HG03354 (cell line): Measurements from ENCODE around the gene ATF1.
"Not testable (repeated sequence)": the region's sequence is repeated elsewhere in the genome, so short reads cannot be mapped to it uniquely, and the experiment has no call there.

Experiments
- ATAC-seq: cut with Tn5 transposase; IDR thresholded peaks from one replicate; pipeline ENCODE4 v1.9.1; 2021; ENCODE audit warnings: mild to moderate bottlenecking; ENCODE audit not compliant: unreplicated experiment, poor library complexity, severe bottlenecking

Gene ATF1

GRCh38 chr12:50845021-50845647, 81.2 kb downstream of the ATF1 start:
- ATAC-seq = no peak

DNA sequence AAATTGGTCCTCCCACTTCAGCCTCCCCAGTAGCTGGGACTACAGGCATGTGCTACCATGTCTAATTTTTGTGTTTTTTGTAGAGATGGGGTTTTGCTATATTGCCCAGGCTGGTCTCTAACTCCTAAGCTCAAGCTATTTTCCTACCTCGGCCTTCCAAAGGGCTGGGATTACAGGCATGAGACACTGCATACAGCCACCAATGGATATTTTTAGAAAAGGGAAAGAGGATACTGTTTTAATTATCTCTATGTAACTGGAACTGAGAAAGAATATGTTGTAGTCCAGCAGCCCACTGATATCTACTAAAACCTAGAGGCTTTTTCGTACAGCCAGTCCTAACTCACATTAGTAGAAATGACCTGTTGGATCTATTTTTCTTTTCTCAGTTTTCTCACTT, 85.1 kb downstream of the ATF1 start:
- no peak for ATAC-seq

DNA sequence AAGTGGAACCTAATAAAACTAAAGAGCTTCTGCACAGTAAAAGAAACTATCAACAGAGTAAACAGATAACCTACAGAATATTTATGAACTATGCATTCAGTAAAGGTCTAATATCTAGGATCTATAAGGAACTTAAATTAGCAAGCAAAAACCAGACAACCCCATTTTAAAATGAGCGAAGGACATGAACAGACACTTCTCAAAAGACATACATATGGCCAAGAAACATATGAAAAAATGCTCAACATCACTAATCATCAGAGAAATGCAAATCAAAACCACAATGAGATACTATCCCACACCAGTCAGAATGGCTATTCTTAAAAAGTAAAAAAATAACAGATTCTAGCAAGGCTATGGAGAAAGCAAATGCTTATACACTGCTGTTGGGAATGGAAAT, 91.3 kb downstream of the ATF1 start:
- ATAC-seq = not testable (repeated sequence)

DNA sequence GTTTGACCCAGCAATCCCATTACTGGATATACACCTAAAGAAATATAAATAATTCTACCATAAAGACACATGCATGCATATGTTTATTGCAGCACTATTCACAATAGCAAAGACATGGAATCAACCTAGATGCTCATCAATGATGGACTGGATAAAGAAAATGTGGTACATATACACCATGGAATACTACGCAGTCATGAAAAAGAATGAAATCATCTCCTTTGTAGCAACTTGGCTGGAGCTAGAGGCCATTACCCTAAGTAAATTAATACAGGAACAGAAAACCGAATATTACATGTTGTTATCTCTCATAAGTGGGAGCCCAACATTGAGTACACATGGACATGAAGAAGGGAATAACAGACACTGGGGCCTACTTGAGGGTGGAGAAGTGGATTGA, 91.8 kb downstream of the ATF1 start:
- ATAC-seq = not testable (repeated sequence)

GRCh38 chr12:50859621-50860310, 95.9 kb downstream of the ATF1 start:
- no peak for ATAC-seq

DNA sequence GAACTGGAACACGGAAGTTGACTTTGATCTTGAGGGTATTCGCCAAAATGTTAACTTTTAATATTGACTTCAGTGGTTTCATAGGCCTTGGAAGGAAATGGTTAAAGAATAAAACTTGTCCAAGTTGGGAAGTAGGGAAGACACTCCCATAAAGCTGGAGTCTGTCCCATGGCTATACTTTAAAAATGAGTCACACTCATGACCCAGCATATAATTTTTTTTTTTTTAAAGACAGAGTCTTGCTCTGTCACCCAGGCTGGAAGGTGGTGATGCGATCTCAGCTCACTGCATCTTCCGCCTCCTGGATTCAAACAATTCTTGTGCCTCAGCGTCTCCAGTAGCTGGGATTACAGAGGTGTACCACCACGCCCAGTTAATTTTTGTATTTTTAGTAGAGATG, 98.4 kb downstream of the ATF1 start:
- ATAC-seq = no peak

- no peak for ATAC-seq
Measured at GRCh38 chr12:50865266-50865665, 101.4 kb downstream of the ATF1 start.

- not testable (repeated sequence) for ATAC-seq
Measured at GRCh38 chr12:50868881-50869280, 105.0 kb downstream of the ATF1 start.
